ENCODE results near the gene DMD. TPM values are rescaled to one million over a fixed set of nuclear protein-coding genes. Genes with fewer than 3 reads are reported as not detected.

The DMD gene
- polyA plus RNA-seq, 3 donors, result 0.23 TPM; not detected in 2

DNA sequence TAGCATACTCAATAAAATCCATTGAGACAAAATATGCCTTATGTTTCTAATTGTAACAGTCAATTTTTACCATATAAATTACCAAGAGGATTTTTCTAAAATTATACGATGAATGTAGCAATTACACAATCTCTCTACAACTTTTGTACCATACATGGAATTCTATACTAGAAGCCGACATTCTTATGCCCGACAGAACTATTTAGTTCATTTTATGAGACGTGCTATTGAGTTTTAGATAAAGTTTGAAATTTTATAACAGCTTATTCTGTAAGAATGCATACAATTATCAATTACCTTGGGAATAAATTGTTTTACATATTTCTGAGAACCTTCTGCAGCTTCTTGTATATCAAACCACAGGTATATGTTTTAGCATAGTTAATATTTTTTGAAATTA is 431.2 kb downstream of the DMD start:
- H3K4me2 ChIP-seq (replicated peaks; ENCODE audit: extremely low read depth, low read length, poor library complexity, severe bottlenecking), result no peak overlapping the region
- no peaks in the 10 kb centered on the region for H3K79me2 ChIP-seq (ENCODE audit: insufficient read depth, low read length)
- no peaks in the 10 kb centered on the region for H3K36me3 Mint-ChIP-seq
- H3K9ac ChIP-seq (ENCODE audit: insufficient read depth, low read length, poor library complexity, severe bottlenecking), result no peak overlapping the region
- H3K4me3 Mint-ChIP-seq, result no peak overlapping the region
- no peak for DNase-seq
- TF ChIP-seq, protein P1, sequence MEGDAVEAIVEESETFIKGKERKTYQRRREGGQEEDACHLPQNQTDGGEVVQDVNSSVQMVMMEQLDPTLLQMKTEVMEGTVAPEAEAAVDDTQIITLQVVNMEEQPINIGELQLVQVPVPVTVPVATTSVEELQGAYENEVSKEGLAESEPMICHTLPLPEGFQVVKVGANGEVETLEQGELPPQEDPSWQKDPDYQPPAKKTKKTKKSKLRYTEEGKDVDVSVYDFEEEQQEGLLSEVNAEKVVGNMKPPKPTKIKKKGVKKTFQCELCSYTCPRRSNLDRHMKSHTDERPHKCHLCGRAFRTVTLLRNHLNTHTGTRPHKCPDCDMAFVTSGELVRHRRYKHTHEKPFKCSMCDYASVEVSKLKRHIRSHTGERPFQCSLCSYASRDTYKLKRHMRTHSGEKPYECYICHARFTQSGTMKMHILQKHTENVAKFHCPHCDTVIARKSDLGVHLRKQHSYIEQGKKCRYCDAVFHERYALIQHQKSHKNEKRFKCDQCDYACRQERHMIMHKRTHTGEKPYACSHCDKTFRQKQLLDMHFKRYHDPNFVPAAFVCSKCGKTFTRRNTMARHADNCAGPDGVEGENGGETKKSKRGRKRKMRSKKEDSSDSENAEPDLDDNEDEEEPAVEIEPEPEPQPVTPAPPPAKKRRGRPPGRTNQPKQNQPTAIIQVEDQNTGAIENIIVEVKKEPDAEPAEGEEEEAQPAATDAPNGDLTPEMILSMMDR (IDR thresholded peaks at IDR 0.05), result no peak
- no peak overlapping the region for H2AFZ ChIP-seq (ENCODE audit: insufficient read depth, low read depth, low read length, poor library complexity, severe bottlenecking)
- H3K9me3 Mint-ChIP-seq, result no peaks in the 10 kb centered on the region
- no peak overlapping the region for H3K27ac Mint-ChIP-seq
- H3K36me3 ChIP-seq (replicated peaks in 1 of 2; ENCODE audit: control insufficient read depth in 1 of 2, insufficient read depth in 2 of 2, low read length in 2 of 2), result no peaks in the 10 kb centered on the region
- H3K27me3 ChIP-seq (ENCODE audit: control insufficient read depth in 2 of 2, insufficient read depth in 2 of 2, low read length in 2 of 2), result no peaks in the 10 kb centered on the region
- no peak overlapping the region for H3K27ac ChIP-seq (ENCODE audit: low read depth in 1 of 2, low read length in 2 of 2)
- H3K27me3 Mint-ChIP-seq (ENCODE audit: low read depth in 3 of 3), result no peaks in the 10 kb centered on the region
- intact Hi-C loops (cut with micrococcal nuclease), result no loop called here
- H3K9me3 ChIP-seq (replicated peaks in 1 of 2; ENCODE audit: control insufficient read depth in 1 of 2, insufficient read depth in 1 of 2, low read length in 2 of 2), result no peaks in the 10 kb centered on the region
- no CpG with 5 or more reads among the region's 4 CpGs for WGBS (ENCODE audit: insufficient coverage)
- H4K20me1 ChIP-seq (ENCODE audit: insufficient read depth, low read length), result no peaks in the 10 kb centered on the region
- no peaks in the 10 kb centered on the region for H3K4me1 Mint-ChIP-seq
- no peaks in the 10 kb centered on the region for H3K4me1 ChIP-seq (ENCODE audit: control insufficient read depth in 1 of 2, insufficient read depth in 2 of 2, low read length in 2 of 2)
- no peak overlapping the region for H3K4me3 ChIP-seq (replicated peaks in 1 of 3; ENCODE audit: low read depth in 2 of 3, low read length in 3 of 3)

DNA sequence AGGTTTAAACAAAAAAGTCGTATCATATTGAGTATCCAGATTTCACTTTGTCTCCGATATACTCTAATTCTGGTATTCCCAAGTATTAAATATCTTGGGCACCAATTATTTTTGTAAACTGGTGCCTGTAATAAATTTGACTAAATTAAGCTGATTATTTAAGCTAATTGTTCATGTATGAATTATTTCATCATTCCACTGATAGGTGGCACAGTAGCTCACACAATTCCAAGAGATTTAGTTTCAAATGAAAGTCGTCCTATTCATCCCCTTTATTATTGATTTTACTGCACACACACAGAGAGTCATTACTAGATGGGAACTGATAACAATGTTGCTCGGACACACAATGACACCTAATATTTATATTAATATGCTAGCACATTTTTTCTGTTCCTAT is 432.4 kb downstream of the DMD start:
- no CpG with 5 or more reads among the region's 4 CpGs for WGBS (ENCODE audit: insufficient coverage)

More for the DNA sequence above, 432.4 kb downstream of the DMD start:
- H2AFZ ChIP-seq (ENCODE audit: insufficient read depth, low read depth, low read length, poor library complexity, severe bottlenecking), result no peak overlapping the region
- no peaks in the 10 kb centered on the region for H3K9me3 ChIP-seq (replicated peaks in 1 of 2; ENCODE audit: control insufficient read depth in 1 of 2, insufficient read depth in 1 of 2, low read length in 2 of 2)
- intact Hi-C loops (cut with micrococcal nuclease), result no loop called here
- H3K4me3 ChIP-seq (replicated peaks in 1 of 3; ENCODE audit: low read depth in 2 of 3, low read length in 3 of 3), result no peak overlapping the region
- H4K20me1 ChIP-seq (ENCODE audit: insufficient read depth, low read length), result no peaks in the 10 kb centered on the region
- no peaks in the 10 kb centered on the region for H3K4me1 Mint-ChIP-seq
- no peak for DNase-seq
- H3K27ac ChIP-seq (ENCODE audit: low read depth in 1 of 2, low read length in 2 of 2), result no peak overlapping the region
- no peaks in the 10 kb centered on the region for H3K4me1 ChIP-seq (ENCODE audit: control insufficient read depth in 1 of 2, insufficient read depth in 2 of 2, low read length in 2 of 2)
- TF ChIP-seq, protein P1 (IDR thresholded peaks at IDR 0.05), result no peak
- no peaks in the 10 kb centered on the region for H3K79me2 ChIP-seq (ENCODE audit: insufficient read depth, low read length)
- H3K4me3 Mint-ChIP-seq, result no peak overlapping the region
- H3K9me3 Mint-ChIP-seq, result no peaks in the 10 kb centered on the region
- H3K27me3 Mint-ChIP-seq (ENCODE audit: low read depth in 3 of 3), result peaks cover 0 to 2% (median 0%) of the 10 kb centered on the region in 3 donors
- no peaks in the 10 kb centered on the region for H3K27me3 ChIP-seq (ENCODE audit: control insufficient read depth in 2 of 2, insufficient read depth in 2 of 2, low read length in 2 of 2)
- H3K9ac ChIP-seq (ENCODE audit: insufficient read depth, low read length, poor library complexity, severe bottlenecking), result no peak overlapping the region
- H3K36me3 ChIP-seq (replicated peaks in 1 of 2; ENCODE audit: control insufficient read depth in 1 of 2, insufficient read depth in 2 of 2, low read length in 2 of 2), result no peaks in the 10 kb centered on the region
- H3K27ac Mint-ChIP-seq, result no peak overlapping the region
- H3K4me2 ChIP-seq (replicated peaks; ENCODE audit: extremely low read depth, low read length, poor library complexity, severe bottlenecking), result no peak overlapping the region
- no peaks in the 10 kb centered on the region for H3K36me3 Mint-ChIP-seq

Data from CD14-positive monocyte (primary cell).